Measurements from ENCODE around the gene SAXO1.
"Not testable (repeated sequence)": the region's sequence is repeated elsewhere in the genome, so short reads cannot be mapped to it uniquely, and the experiment has no call there.

Gene SAXO1

DNA sequence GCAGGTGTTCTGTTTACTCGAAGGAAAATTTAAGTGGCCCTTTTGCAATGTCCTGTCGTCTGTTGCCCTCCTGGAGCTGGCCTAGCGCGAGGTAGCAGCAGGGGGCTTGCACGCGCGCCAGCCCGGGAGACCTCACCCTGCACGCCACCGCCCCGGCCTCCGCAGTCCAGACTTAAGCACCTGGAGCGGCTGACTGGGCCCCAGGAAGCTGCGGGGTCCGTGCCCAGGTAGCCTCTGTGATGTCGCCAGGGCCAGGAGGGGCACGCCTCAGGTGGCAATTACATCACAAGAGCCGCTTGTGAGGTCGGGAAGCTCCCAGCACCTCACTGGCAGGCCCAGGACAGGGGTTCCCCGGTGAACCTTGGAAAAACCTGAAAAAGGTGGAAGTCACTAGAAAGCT, at the start of gene SAXO1:
SAXO1 (minus strand) TSS at position 195 of the 400 bp plus-strand sequence. CDS start 301 bp downstream, outside the sequence.
- DNase-seq (ENCODE audit: low spot score), result no peak

DNA sequence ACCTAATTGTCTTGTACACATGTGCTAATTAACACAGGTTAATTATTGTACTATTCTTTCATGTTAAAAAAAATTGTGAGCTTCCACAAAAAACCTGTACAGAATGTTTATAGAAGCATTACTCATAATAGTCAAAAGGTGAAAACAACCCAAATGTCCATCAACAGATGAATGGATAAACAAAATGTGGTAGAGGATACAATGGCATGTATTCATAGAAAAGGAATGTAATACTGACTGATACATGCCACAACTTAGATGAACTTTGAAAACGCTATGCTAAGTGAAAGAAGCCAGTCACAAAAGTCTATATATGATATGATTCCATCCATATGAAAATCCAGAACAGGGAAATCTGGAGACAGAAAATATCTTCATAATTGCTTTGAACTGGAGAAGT, 41.8 kb upstream of the SAXO1 start:
- DNase-seq (ENCODE audit: low spot score), result no peak

GRCh38 chr9:19074229-19074628, 41.2 kb upstream of the SAXO1 start:
- no peak for DNase-seq (ENCODE audit: low spot score)

GRCh38 chr9:19057033-19057432, 24.0 kb upstream of the SAXO1 start:
- DNase-seq (ENCODE audit: low spot score), result no peak

DNA sequence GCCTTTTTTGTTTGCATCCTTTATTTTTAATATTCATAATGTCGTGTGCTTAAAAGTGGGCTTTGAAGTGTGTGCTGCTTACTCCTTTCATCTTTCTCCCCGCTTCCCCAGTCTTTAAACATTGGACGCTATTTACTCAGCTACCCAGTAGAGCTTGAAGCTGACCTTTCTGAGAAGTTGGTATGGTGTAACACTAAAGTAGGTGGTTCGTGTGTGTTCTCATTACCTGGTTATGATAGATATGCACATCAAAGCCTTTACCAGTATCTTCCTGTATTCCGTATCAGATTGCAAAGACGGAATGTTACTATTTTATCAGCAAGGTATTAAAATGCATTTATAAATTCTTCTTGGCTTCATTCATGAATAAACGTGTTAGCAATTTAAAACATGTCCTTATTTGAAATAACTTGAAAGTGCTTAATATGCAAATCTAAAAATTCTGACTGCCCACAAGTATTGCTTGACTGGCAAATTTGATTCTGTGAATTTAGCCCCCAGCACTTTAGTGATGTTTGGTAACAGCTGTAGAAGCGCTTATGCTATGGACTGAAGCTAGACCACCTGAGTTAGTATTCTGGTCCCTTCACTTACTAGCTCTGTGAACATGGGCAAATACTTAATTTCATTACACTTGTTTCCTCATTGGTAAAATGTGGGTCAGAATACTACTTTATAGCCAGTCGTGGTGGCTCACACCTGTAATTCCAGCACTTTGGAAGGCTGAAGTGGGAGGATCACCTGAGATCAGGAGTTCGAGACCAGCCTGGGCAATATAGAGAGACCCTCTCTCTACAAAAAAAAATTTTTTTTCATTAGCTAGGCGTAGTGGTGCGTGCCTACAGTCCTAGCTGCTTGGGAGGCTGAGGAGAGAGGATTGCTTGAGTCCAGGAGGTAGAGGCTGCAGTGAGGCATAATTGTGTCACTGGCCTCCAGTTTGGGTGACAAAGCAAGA, 17.9 kb upstream of the SAXO1 start:
- DNase-seq (ENCODE audit: low spot score), result no peak

DNA sequence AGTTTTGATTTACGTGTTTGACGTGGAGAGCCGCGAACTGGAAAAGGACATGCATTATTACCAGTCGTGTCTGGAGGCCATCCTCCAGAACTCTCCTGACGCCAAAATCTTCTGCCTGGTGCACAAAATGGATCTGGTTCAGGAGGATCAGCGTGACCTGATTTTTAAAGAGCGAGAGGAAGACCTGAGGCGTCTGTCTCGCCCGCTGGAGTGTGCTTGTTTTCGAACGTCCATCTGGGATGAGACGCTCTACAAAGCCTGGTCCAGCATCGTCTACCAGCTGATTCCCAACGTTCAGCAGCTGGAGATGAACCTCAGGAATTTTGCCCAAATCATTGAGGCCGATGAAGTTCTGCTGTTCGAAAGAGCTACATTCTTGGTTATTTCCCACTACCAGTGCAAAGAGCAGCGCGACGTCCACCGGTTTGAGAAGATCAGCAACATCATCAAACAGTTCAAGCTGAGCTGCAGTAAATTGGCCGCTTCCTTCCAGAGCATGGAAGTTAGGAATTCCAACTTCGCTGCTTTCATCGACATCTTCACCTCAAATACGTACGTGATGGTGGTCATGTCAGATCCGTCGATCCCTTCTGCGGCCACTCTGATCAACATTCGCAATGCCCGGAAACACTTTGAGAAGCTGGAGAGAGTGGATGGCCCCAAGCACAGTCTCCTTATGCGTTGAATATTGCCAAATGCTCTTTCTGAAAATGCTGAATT, 17.1 kb upstream of the SAXO1 start:
- DNase-seq (ENCODE audit: low spot score), result peak; percentile 20

DNA sequence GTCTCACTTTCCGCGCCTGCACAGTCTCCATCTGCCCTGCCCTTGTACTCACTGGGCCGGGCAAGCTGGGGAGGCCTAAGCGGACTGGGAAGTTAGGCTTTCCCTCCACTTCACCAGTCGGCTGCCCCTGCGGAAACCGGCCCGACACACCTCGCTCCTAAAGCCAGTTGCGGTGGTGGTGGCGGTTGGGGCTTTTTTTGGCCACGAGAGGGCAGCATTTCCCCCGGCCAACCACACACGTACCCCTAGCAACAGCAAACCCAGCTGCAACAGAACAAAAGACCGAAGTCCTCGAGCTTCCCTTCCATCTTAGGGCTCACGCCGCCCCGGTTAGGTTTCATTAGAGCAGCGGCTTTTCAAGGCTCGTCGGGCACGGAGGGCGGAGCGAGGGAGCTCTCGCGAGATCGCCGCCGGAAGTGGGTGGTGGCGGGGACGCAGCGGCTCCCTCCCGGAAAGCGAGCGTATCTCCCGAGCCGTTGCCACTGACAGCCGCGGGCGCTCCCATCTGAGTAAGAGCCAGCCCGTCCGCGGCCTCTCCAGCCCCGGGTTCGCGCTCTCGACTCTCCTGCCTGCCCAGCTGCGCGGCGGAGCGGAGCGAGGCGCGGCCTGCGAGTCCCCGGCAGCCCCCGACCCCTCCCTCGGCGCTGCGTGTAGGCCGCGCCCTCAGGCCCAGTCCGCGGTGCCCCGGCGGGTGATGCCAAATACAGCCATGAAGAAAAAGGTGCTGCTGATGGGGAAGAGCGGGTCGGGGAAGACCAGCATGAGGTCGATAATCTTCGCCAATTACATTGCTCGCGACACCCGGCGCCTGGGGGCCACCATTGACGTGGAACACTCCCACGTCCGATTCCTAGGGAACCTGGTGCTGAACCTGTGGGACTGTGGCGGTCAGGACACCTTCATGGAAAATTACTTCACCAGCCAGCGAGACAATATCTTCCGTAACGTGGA, 16.2 kb upstream of the SAXO1 start, which contains the start of gene RRAGA:
RRAGA (plus strand) TSS at position 462 of the 951 bp plus-strand sequence; CDS start at position 695, 233 bp downstream.
- peak; percentile 95 for DNase-seq (ENCODE audit: low spot score)

DNA sequence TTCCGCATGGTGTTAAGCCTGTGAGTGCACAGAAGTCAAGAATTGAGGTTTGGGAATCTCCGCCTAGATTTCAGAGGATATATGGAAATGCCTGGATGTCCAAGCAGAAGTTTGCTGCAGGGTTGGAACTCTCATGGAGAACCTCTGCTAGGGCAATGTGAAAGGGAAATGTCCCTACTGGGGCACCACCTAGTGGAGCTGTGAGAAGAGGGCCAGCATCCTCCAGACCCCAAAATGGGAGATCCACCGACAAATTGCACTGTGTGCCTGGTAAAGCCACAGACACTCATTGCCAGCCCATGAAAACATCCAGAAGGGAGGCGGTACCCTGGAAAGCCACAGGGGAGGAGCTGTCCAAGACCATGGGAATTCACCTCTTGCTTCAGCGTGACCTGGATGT, 3.6 kb upstream of the SAXO1 start:
- no peak for DNase-seq (ENCODE audit: low spot score)

DNA sequence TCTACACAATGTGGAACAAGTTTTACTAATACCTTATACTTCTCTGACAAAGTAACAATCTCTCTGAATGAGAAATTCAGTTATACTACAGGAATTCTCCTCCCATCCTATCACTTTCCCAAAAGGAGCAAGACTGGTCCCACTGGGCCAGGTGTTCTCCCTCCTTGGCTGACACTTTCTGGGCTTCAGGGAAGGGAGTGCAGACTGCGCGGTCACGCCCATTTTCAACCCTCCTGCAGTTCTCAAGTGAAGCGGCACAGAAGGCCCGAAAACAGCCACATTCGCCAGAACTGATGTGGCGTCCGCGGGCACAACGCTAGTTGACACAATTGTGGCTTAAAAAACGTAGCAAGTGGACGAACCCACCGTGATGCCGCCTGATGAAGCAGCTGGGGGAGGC, 603 bp downstream of the SAXO1 start:
- no peak for DNase-seq (ENCODE audit: low spot score)

- no peak for DNase-seq (ENCODE audit: low spot score)
Measured at GRCh38 chr9:19030899-19031298, 2.1 kb downstream of the SAXO1 start.

GRCh38 chr9:19028835-19029451, 4.1 kb downstream of the SAXO1 start:
- peak; percentile 53 for DNase-seq (ENCODE audit: low spot score)

- no peak for DNase-seq (ENCODE audit: low spot score)
Measured at GRCh38 chr9:19027825-19028224, 5.2 kb downstream of the SAXO1 start.

DNA sequence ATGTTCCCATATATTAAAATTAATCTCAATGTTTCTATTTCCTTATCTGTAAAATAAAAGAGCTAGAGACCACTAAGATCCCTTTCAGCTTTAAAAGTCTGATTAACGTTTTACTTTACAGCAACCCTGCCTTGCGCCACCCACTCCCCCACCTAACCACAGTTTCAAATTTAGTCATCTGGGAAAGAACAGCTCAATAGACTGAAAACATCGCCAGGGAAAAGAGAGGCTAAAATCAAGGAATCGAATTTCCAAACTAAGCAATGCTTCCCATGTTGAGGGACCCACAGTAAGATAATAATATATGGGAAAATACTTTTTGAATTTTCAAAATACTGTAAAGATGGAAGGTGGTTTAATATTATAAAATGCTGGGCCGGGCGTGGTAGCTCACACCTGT, 6.6 kb downstream of the SAXO1 start:
- no peak for DNase-seq (ENCODE audit: low spot score)

DNA sequence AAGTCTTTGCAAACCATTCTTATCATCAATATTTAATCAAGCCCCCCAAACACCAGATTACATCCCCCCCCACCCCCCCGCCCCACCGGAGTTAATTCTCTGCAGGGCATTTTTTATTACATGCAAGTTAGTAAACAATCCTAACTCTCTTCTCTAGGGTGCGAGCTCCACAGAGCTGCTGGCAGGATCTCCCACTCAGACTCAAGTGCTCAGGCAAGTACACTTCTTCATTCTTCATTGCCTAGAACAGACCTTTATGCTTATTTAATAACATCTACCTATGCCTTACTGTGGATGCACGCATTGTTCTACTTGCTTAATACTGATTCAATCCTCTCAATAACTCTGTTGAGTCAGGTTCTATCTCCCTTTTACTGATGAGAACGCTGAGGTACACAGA, 9.9 kb downstream of the SAXO1 start:
- DNase-seq (ENCODE audit: low spot score), result no peak

DNA sequence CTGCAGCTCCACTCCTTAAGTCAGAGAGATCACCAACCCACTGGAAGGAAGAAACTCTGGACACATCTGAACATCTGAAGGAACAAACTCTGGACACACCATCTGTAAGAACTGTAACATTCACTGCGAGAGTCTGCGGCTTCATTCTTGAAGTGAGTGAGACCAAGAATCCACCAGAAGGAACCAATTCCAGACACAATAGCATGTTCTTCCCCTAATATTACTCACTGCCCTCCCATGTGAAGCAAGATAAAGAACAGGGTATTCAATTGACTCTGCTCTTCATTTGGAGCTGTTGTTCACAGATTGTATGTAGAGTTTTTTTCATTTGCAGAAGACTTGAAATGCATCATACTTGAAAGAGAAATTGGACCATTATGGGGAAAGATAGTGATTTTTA, 10.8 kb downstream of the SAXO1 start:
- DNase-seq (ENCODE audit: low spot score), result no peak

- not testable (repeated sequence) for DNase-seq (ENCODE audit: low spot score)
Measured at GRCh38 chr9:19021649-19022048, 11.4 kb downstream of the SAXO1 start.

DNA sequence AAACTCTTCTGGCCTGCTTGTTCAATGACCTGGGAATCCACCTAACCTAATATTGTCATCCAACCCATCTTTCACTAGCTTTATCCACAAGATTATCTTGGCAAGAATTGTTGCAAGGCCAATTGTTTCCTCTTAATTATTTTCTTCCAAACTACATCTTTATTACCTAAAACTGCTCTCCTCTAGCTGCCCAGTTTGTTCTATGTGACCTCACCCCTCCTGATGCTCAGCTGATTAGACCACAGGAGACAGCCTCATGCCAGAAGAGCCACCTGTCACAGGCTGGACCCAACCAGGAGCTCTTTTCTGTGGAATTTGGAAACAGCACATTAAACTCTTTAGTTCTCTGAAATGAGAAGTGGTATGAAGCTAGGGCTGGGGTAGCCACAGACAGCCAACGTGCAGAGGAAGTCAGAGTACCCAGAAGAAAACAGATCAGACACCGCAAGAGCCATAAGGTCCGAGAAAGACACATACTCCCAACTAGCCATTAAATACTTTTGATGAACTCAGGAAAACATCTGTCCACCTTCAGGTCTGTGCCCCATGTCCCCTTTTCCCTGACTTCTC, 12.0 kb downstream of the SAXO1 start:
- DNase-seq (ENCODE audit: low spot score), result no peak

- DNase-seq (ENCODE audit: low spot score), result no peak
Measured at GRCh38 chr9:19018201-19018600, 14.8 kb downstream of the SAXO1 start.

- DNase-seq (ENCODE audit: low spot score), result no peak
Measured at GRCh38 chr9:19009391-19009965, 23.5 kb downstream of the SAXO1 start.

DNA sequence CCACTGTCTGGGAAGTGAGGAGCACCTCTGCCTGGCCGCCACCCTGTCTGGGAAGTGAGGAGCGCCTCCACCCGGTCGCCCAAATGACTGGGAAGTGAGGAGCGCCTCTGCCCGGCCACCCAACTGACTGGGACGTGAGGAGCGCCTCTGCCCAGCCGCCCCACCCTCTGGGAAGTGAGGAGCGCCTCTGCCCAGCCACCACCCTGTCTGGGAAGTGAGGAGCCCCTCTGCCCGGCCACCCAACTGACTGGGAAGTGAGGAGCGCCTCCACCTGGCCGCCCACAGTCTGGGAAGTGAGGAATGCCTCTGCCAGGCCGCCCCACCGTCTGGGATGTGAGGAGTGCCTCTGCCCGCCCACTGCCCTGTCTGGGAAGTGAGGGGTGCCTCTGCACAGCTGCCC, 32.9 kb downstream of the SAXO1 start:
- no peak for DNase-seq (ENCODE audit: low spot score)

Data from hematopoietic multipotent progenitor cell treated with erythropoietin and hydrocortisone succinate and interleukin-3 and kit ligand, for 15 days (in vitro differentiated cells).